ENCODE measurements around the gene ADI1.
A peak's percentile ranks its signal among the peaks of the same experiment; 100 is the strongest.

The ADI1 gene

GRCh38 chr2:3519255-3520205 is at the start of gene ADI1:
TSS of gene ADI1 (minus strand) at chr2:3519531. CDS start at chr2:3519487, 44 bp downstream.
- ATAC-seq (peak; percentile 80), DNase-seq (peak; percentile 82)
- H3K27me3 Mint-ChIP-seq, result peaks cover 3% of the 10 kb centered on the region
- peak within 1 kb of the TSS; percentile 82 for H3K4me3 Mint-ChIP-seq
- no peaks in the 10 kb centered on the region for H3K9me3 Mint-ChIP-seq
- peaks cover 32% of the 10 kb centered on the region for H3K4me1 Mint-ChIP-seq
- peak within 1 kb of the TSS; percentile 89 for H3K27ac Mint-ChIP-seq
- H3K36me3 Mint-ChIP-seq (ENCODE audit: low read depth), result peaks cover 15% of the 10 kb centered on the region

DNA sequence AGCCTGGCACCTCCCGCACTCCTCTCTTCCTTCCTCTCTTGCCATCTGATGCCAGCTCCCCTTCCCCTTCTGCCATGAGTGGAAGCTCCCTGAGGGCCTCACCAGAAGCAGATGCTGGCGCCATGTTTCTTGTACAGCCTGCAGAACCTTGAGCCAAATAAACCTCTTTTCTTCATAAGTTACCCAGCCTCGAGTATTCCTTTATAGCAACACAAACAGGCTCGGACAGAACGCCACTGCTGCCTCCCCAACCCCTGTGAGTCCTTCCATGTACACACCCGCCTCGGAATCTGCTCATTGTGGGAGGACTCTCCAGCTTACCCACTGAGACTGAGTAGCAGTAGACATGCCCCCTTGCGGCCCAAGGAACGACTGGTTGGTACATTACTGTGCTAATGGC is 47.5 kb upstream of the ADI1 start:
- Mint-ChIP-seq H3K36me3 (ENCODE audit: low read depth) (peaks cover 2% of the 10 kb centered on the region), H3K9me3 (no peaks in the 10 kb centered on the region), H3K27ac (no peak overlapping the region), H3K27me3 (no peaks in the 10 kb centered on the region), H3K4me1 (peaks cover 9% of the 10 kb centered on the region), H3K4me3 (no peak overlapping the region)
- ATAC-seq (no peak), DNase-seq (no peak)

GRCh38 chr2:3565117-3565516 is 45.8 kb upstream of the ADI1 start:
- Mint-ChIP-seq H3K27me3 (no peaks in the 10 kb centered on the region), H3K36me3 (ENCODE audit: low read depth) (peaks cover 2% of the 10 kb centered on the region), H3K4me3 (no peak overlapping the region), H3K4me1 (peaks cover 20% of the 10 kb centered on the region), H3K9me3 (no peaks in the 10 kb centered on the region), H3K27ac (no peak overlapping the region)
- ATAC-seq, result no peak
- DNase-seq, result no peak

DNA sequence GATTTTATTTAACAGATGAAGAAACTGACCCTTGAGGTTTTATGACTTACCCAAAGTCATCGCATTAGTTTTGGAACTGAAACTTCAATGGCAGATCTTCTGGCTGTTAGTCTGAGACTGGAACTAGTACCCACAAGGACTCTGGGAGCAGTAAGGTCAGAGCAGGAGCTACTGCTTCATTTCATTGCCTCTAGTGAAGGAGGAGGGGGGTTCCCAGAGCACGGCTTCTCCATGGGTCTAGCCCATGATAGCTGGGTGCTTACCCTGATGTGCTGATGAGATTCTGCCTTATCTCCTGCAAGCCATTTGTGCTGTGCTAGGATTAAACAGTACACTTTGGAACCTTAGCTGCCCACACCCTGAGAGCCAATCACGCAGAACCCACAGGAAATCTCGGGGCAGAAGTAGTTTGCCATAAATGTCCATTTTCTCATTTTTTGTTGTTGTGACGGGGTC is 44.2 kb upstream of the ADI1 start:
- no peak for ATAC-seq
- peaks cover 31% of the 10 kb centered on the region for H3K4me1 Mint-ChIP-seq
- H3K27me3 Mint-ChIP-seq, result no peaks in the 10 kb centered on the region
- H3K36me3 Mint-ChIP-seq (ENCODE audit: low read depth), result peaks cover 5% of the 10 kb centered on the region
- H3K9me3 Mint-ChIP-seq, result no peaks in the 10 kb centered on the region
- H3K4me3 Mint-ChIP-seq, result no peak overlapping the region
- H3K27ac Mint-ChIP-seq, result no peak overlapping the region
- no peak for DNase-seq

DNA sequence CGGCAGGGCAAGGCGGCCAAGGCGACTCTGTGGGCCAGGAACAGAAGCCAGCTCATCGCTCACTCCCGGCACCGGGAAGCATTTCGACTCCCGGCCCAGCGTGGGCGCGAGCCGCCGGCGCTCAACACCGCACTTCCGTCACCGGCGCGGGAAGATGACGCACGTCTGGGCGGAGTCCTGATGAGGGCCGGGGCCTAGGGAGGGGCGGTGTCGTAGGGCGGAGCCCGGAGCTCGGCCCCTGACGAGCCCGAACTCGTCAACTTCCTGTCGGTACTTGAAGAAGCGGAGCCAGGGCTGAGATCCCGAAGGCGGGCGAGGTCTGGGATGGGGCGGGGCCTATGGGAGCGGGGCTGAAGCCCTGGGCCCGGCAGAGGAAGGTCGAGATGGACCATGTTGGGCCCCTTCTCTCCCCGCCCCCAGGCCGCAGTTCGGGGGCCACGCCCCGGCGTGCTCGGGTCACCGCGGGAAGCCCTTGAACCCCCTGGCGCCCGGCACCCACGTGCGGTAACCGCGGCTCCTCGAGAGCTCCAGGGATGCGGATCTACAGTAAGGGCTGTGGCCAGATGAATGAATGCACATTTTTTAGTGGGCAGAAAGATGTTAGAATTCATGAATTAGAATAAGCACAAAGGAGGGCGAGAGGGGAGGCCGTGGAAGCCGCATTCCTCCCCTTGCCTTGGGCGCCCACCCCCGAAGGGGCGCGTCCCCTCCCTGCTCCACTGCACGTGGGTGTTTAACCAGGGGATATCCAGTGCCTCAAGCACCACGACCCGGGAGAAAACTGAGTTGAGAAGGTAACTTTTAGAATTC is 39.1 kb upstream of the ADI1 start, which contains the start of gene RNASEH1:
Gene RNASEH1, minus strand, starts transcription at position 129 of the 810 bp plus-strand sequence. Its CDS starts 73 bp downstream, at position 56.
- DNase-seq (peak; percentile 100), ATAC-seq (peak; percentile 97)
- H3K4me1 Mint-ChIP-seq, result peaks cover 59% of the 10 kb centered on the region
- H3K36me3 Mint-ChIP-seq (ENCODE audit: low read depth), result peaks cover 42% of the 10 kb centered on the region
- H3K27me3 Mint-ChIP-seq, result no peaks in the 10 kb centered on the region
- H3K27ac Mint-ChIP-seq, result peak within 1 kb of the TSS; percentile 94
- H3K9me3 Mint-ChIP-seq, result no peaks in the 10 kb centered on the region
- H3K4me3 Mint-ChIP-seq, result peak within 1 kb of the TSS; percentile 91

DNA sequence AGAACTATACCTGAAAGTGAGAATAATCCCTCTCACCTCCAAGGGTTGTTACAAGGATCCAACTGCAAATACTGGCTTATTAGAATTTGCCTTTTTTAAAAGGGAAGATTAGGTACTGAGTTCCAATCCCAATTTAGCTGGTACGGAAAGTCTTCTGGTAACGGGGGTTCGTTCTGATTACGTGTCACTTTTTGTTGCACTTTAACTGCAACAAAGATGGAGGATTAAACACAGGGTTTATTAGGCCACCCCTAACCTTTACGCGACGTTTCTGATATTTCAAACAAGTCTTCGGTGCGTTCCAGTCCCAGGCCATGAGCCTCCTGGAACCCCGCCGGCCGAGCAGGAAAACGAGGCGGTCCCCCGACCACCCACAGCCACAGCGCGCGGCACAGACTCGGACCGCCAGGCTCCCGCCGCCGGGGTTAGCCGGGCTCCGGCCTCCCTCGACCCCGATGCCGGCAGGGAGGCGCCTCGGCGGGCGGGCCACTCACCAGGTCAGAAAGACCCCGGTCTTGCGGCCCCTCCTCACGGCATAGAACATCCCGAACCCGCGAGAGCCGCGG is 38.4 kb upstream of the ADI1 start:
- no peaks in the 10 kb centered on the region for H3K9me3 Mint-ChIP-seq
- ATAC-seq (no peak), DNase-seq (no peak)
- no peaks in the 10 kb centered on the region for H3K27me3 Mint-ChIP-seq
- peaks cover 58% of the 10 kb centered on the region for H3K4me1 Mint-ChIP-seq
- peaks cover 43% of the 10 kb centered on the region for H3K36me3 Mint-ChIP-seq (ENCODE audit: low read depth)
- peak overlapping the region; percentile 91 for H3K4me3 Mint-ChIP-seq
- peak overlapping the region; percentile 94 for H3K27ac Mint-ChIP-seq

DNA sequence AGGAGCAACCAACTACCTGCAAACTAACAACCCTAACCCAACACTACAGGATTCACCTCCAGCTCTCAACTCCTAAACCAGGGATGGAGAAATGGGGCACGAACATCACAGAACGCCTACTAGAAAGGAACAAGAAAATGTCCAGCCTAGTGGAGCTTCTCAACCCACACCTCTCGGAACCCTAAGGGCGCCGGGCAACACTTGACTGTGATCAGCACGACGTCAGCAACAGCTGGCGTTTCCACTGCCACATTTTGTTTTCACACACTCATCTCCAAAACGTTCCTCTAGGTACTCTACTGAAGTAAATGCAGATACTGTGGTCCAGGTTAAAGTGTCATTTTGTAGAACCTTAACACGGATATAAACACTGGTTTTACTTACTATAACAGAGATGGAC is 34.6 kb upstream of the ADI1 start:
- Mint-ChIP-seq H3K4me3 (no peak overlapping the region), H3K27ac (no peak overlapping the region), H3K27me3 (no peaks in the 10 kb centered on the region), H3K36me3 (ENCODE audit: low read depth) (peaks cover 70% of the 10 kb centered on the region), H3K4me1 (peaks cover 39% of the 10 kb centered on the region), H3K9me3 (no peaks in the 10 kb centered on the region)
- no peak for DNase-seq
- ATAC-seq, result no peak

DNA sequence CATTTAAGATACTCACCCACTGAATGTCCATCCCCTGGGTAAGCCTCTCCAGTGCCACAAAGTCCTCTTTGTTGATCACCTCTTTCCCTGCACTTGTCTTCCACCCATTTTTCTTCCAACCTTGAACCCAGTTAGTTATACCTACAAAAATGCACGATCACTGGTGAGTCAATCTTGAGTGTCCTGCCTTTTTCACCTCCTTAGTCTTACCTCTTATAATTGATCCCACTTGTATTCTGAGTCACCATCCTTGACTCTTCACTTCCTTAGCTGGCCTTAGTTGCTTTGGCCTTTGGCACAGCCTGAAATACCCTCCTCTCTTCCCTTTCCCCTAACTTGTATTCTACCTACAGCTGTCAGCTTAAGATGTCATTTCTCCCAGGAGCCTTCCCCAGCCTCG is 28.6 kb upstream of the ADI1 start:
- no peak for ATAC-seq
- Mint-ChIP-seq H3K4me1 (no peaks in the 10 kb centered on the region), H3K27ac (peak overlapping the region; percentile 2)

GRCh38 chr2:3545788-3546478 is 26.6 kb upstream of the ADI1 start:
- ATAC-seq, result no peak
- no peak for DNase-seq
- H3K4me1 Mint-ChIP-seq, result no peaks in the 10 kb centered on the region
- H3K4me3 Mint-ChIP-seq, result no peak overlapping the region
- no peak overlapping the region for H3K27ac Mint-ChIP-seq
- no peaks in the 10 kb centered on the region for H3K27me3 Mint-ChIP-seq
- peaks cover 72% of the 10 kb centered on the region for H3K36me3 Mint-ChIP-seq (ENCODE audit: low read depth)
- no peaks in the 10 kb centered on the region for H3K9me3 Mint-ChIP-seq

More for the DNA sequence above, 28.6 kb upstream of the ADI1 start:
- H3K4me3 Mint-ChIP-seq, result no peak overlapping the region
- DNase-seq, result no peak
- H3K36me3 Mint-ChIP-seq (ENCODE audit: low read depth), result peaks cover 76% of the 10 kb centered on the region
- H3K9me3 Mint-ChIP-seq, result no peaks in the 10 kb centered on the region
- H3K27me3 Mint-ChIP-seq, result no peaks in the 10 kb centered on the region

GRCh38 chr2:3543023-3543683 is 23.8 kb upstream of the ADI1 start:
- no peaks in the 10 kb centered on the region for H3K9me3 Mint-ChIP-seq
- H3K27me3 Mint-ChIP-seq, result no peaks in the 10 kb centered on the region
- no peak for ATAC-seq
- no peak overlapping the region for H3K27ac Mint-ChIP-seq
- peaks cover 53% of the 10 kb centered on the region for H3K36me3 Mint-ChIP-seq (ENCODE audit: low read depth)
- H3K4me3 Mint-ChIP-seq, result no peak overlapping the region
- no peak for DNase-seq
- H3K4me1 Mint-ChIP-seq, result no peaks in the 10 kb centered on the region

GRCh38 chr2:3542107-3542506 is 22.8 kb upstream of the ADI1 start:
- H3K9me3 Mint-ChIP-seq, result no peaks in the 10 kb centered on the region
- DNase-seq, result no peak
- no peak overlapping the region for H3K27ac Mint-ChIP-seq
- ATAC-seq, result no peak
- H3K27me3 Mint-ChIP-seq, result no peaks in the 10 kb centered on the region
- H3K4me1 Mint-ChIP-seq, result no peaks in the 10 kb centered on the region
- peaks cover 49% of the 10 kb centered on the region for H3K36me3 Mint-ChIP-seq (ENCODE audit: low read depth)
- no peak overlapping the region for H3K4me3 Mint-ChIP-seq

DNA sequence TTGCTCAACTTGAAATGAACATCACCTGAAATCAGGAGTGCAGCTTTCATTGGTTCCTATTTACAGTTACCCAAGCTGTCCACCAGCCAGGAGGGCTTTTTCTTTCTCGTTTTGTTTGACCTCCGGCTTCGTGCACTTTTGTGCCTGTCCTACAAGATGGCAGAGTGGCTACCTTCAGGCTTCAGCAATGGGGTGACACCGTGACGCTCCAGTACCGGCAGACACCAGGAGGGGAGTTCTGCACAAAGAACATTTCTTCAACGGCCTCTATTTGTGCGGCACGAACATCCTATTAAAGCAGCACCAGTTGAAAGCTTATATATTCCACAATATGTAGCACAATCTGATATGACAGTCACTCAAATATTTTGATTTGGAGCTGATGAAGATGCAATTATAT is 20.5 kb upstream of the ADI1 start:
- peaks cover 32% of the 10 kb centered on the region for H3K36me3 Mint-ChIP-seq (ENCODE audit: low read depth)
- peaks cover 3% of the 10 kb centered on the region for H3K4me1 Mint-ChIP-seq
- DNase-seq (no peak), ATAC-seq (no peak)
- no peak overlapping the region for H3K27ac Mint-ChIP-seq
- no peaks in the 10 kb centered on the region for H3K9me3 Mint-ChIP-seq
- H3K4me3 Mint-ChIP-seq, result no peak overlapping the region
- H3K27me3 Mint-ChIP-seq, result no peaks in the 10 kb centered on the region

- Mint-ChIP-seq H3K4me1 (peaks cover 3% of the 10 kb centered on the region), H3K36me3 (ENCODE audit: low read depth) (peaks cover 10% of the 10 kb centered on the region), H3K27me3 (no peaks in the 10 kb centered on the region), H3K9me3 (no peaks in the 10 kb centered on the region), H3K4me3 (peak overlapping the region; percentile 71), H3K27ac (peak overlapping the region; percentile 86)
- ATAC-seq (peak; percentile 65), DNase-seq (peak; percentile 20)
Observed at GRCh38 chr2:3536682-3537632, 17.6 kb upstream of the ADI1 start.
